BE2C (cell line): Measurements from ENCODE around the gene GNG7.
"Not testable (repeated sequence)": the region's sequence is repeated elsewhere in the genome, so short reads cannot be mapped to it uniquely, and the experiment has no call there.

Experiments
- DNase-seq: peaks from one replicate; pipeline ENCODE4 v3.0.0-alpha.2; 2020
- H3K27me3 ChIP-seq: fragments of 250-450 bp; sonication (Bioruptor Pico); 2 replicates; pipeline ENCODE4 v1.5.1; 2020; ENCODE audit warnings: mild to moderate bottlenecking
- H3K36me3 ChIP-seq: fragments of 250-450 bp; sonication (Bioruptor Pico); 2 replicates; pipeline ENCODE4 v1.5.1; 2020; ENCODE audit warnings: mild to moderate bottlenecking
- H3K4me1 ChIP-seq: fragments of 250-450 bp; sonication (Bioruptor Pico); 2 replicates; pipeline ENCODE4 v1.5.1; 2020
- H3K4me3 ChIP-seq: 2 replicates; pipeline ENCODE4 v1.5.1; 2011; ENCODE audit warnings: low read depth, low read length
- H3K9me3 ChIP-seq: fragments of 250-450 bp; sonication (Bioruptor Pico); 2 replicates; pipeline ENCODE4 v1.5.1; 2020
- CTCF ChIP-seq: IDR thresholded peaks from 2 replicates; pipeline ENCODE4 v1.5.1; 2012; ENCODE audit warnings: mild to moderate bottlenecking, low read depth, low read length

GNG7 gene

GRCh38 chr19:2494447-2495129 lies 207.9 kb downstream of the GNG7 start:
- no peaks in the 10 kb centered on the region for H3K36me3 ChIP-seq
- H3K9me3 ChIP-seq = no peaks in the 10 kb centered on the region
- TF ChIP-seq CTCF = no peak
- H3K4me1 ChIP-seq = no peaks in the 10 kb centered on the region
- peaks cover 13% of the 10 kb centered on the region for H3K27me3 ChIP-seq
- H3K4me3 ChIP-seq = peak overlapping the region; percentile 57
- peak; percentile 57 for DNase-seq

- H3K27me3 ChIP-seq = peaks cover 18% of the 10 kb centered on the region
- H3K4me3 ChIP-seq = peak overlapping the region; percentile 57
- TF ChIP-seq CTCF = no peak
- DNase-seq = peak; percentile 43
- H3K9me3 ChIP-seq = no peaks in the 10 kb centered on the region
- no peaks in the 10 kb centered on the region for H3K4me1 ChIP-seq
- no peaks in the 10 kb centered on the region for H3K36me3 ChIP-seq
Measured at GRCh38 chr19:2494084-2494446, 208.4 kb downstream of the GNG7 start.

- H3K4me1 ChIP-seq = not testable (repeated sequence)
Measured at GRCh38 chr19:2493448-2493847, 209.0 kb downstream of the GNG7 start.

GRCh38 chr19:2492870-2493269 lies 209.6 kb downstream of the GNG7 start:
- no peaks in the 10 kb centered on the region for H3K9me3 ChIP-seq
- no peaks in the 10 kb centered on the region for H3K4me1 ChIP-seq
- DNase-seq = no peak
- peaks cover 28% of the 10 kb centered on the region for H3K27me3 ChIP-seq
- H3K4me3 ChIP-seq = no peak overlapping the region
- H3K36me3 ChIP-seq = no peaks in the 10 kb centered on the region
- TF ChIP-seq CTCF = no peak

More at GRCh38 chr19:2493448-2493847, 209.0 kb downstream of the GNG7 start:
- DNase-seq, H3K36me3 ChIP-seq, H3K9me3 ChIP-seq, H3K4me3 ChIP-seq: not testable (repeated sequence)
- H3K27me3 ChIP-seq = peaks cover 24% of the 10 kb centered on the region

- peak; percentile 46 for DNase-seq
- no peaks in the 10 kb centered on the region for H3K9me3 ChIP-seq
- H3K36me3 ChIP-seq = no peaks in the 10 kb centered on the region
- H3K4me1 ChIP-seq = no peaks in the 10 kb centered on the region
- H3K27me3 ChIP-seq = peaks cover 34% of the 10 kb centered on the region
- no peak for TF ChIP-seq CTCF
- H3K4me3 ChIP-seq = no peak overlapping the region
Measured at GRCh38 chr19:2491130-2491801, 211.2 kb downstream of the GNG7 start.

- TF ChIP-seq CTCF = no peak
- Histone ChIP-seq H3K36me3 (no peaks in the 10 kb centered on the region), H3K9me3 (no peaks in the 10 kb centered on the region), H3K4me1 (no peaks in the 10 kb centered on the region), H3K4me3 (no peak overlapping the region), H3K27me3 (peaks cover 34% of the 10 kb centered on the region)
- DNase-seq = no peak
Measured at GRCh38 chr19:2490659-2491058, 211.8 kb downstream of the GNG7 start.
